Keratinocyte (primary cell): ENCODE data around the gene CALML5. TPM values are rescaled to one million over a fixed set of nuclear protein-coding genes. Genes with fewer than 3 reads are reported as not detected.

Experiments used
- DNase-seq: peaks from one replicate; pipeline ENCODE4 v3.0.0-alpha.2; 2011; ENCODE audit warnings: low read depth, missing footprints, low spot score
- FAIRE-seq: peaks from 2 replicates; lab custom pipeline; 2011; peaks lifted over from hg19 to GRCh38; lab: Jason Lieb, UNC
- H2AFZ ChIP-seq: 2 replicates; pipeline ENCODE4 v1.6.0; 2012; ENCODE audit warnings: low read length, control low read depth, inconsistent platforms; ENCODE audit not compliant: control insufficient read depth
- H3K27ac ChIP-seq: 2 replicates; pipeline ENCODE4 v1.5.1; 2011; ENCODE audit warnings: low read length; ENCODE audit not compliant: control insufficient read depth, insufficient read depth
- H3K27me3 ChIP-seq: 3 replicates; pipeline ENCODE4 v1.6.0; 2011; ENCODE audit warnings: low read length; ENCODE audit not compliant: control insufficient read depth, insufficient read depth; ENCODE audit errors: extremely low read depth
- H3K36me3 ChIP-seq, 2 experiments: 2 replicates in 1 of 2; 3 replicates in 1 of 2; pipeline ENCODE4 v1.5.1; 2011; ENCODE audit warnings: low read length in 2 of 2, mild to moderate bottlenecking in 1 of 2; ENCODE audit not compliant: control insufficient read depth in 2 of 2, insufficient read depth in 2 of 2; ENCODE audit errors: extremely low read depth in 1 of 2
- H3K4me1 ChIP-seq: 3 replicates; pipeline ENCODE4 v1.5.1; 2011; ENCODE audit warnings: low read length; ENCODE audit not compliant: control insufficient read depth, insufficient read depth; ENCODE audit errors: extremely low read depth
- H3K4me2 ChIP-seq: 3 replicates; pipeline ENCODE4 v1.6.0; 2011; ENCODE audit warnings: low read depth, low read length; ENCODE audit not compliant: control insufficient read depth, insufficient read depth; ENCODE audit errors: extremely low read depth
- H3K4me3 ChIP-seq, 3 experiments: fragments of 200-600 bp in 1 of 3; sonication (generic) in 1 of 3; 2 replicates in 2 of 3; 3 replicates in 1 of 3; pipeline ENCODE4 v1.5.1; 2011 to 2016; ENCODE audit warnings: low read length in 3 of 3, mild to moderate bottlenecking in 3 of 3, control low read depth in 2 of 3, inconsistent platforms in 1 of 3, low read depth in 1 of 3, mixed read lengths in 1 of 3, mixed run types in 1 of 3, moderate library complexity in 1 of 3; ENCODE audit not compliant: control insufficient read depth in 2 of 3, insufficient read depth in 2 of 3; ENCODE audit errors: extremely low read depth in 1 of 3
- H3K79me2 ChIP-seq: 2 replicates; pipeline ENCODE4 v1.6.0; 2012; ENCODE audit warnings: low read length; ENCODE audit not compliant: control insufficient read depth, insufficient read depth
- H3K9ac ChIP-seq: 3 replicates; pipeline ENCODE4 v1.6.0; 2011; ENCODE audit warnings: low read length; ENCODE audit not compliant: control insufficient read depth, insufficient read depth; ENCODE audit errors: extremely low read depth
- H3K9me1 ChIP-seq: 3 replicates; pipeline ENCODE4 v1.6.0; 2011; ENCODE audit warnings: low read length; ENCODE audit not compliant: control insufficient read depth, insufficient read depth; ENCODE audit errors: extremely low read depth
- H3K9me3 ChIP-seq: 2 replicates; pipeline ENCODE4 v1.5.1; 2012; ENCODE audit warnings: low read depth, low read length; ENCODE audit not compliant: control insufficient read depth
- H4K20me1 ChIP-seq: 3 replicates; pipeline ENCODE4 v1.6.0; 2011; ENCODE audit warnings: low read length; ENCODE audit not compliant: control insufficient read depth, insufficient read depth; ENCODE audit errors: extremely low read depth
- EZH2 ChIP-seq: IDR thresholded peaks from one replicate; pipeline ENCODE4 v1.6.1; 2012; ENCODE audit warnings: inconsistent platforms, mild to moderate bottlenecking, low read length, moderate library complexity
- dilution Hi-C: fragments of 300-500 bp; cut with MboI; formaldehyde crosslinking; loops from one replicate; pipeline ENCODE4 v1.7.0; 2020; ENCODE audit warnings: low sequenced_read_pairs; ENCODE audit not compliant: extremely low pct_ligation_motif_present
- polyA plus RNA-seq, 5 experiments: library from polyadenylated mRNA; depleted of rRNA in 3 of 5; stranded (reverse) in 3 of 5; stranded (forward) in 1 of 5; unstranded in 1 of 5; fragments of >200 nt; gene quantifications; 1 replicate in 1 of 5; 2 replicates in 3 of 5; 3 replicates in 1 of 5; pipeline versions ENCODE4 v1.2.1 to v1.2.3, GENCODE V29; 2011 to 2012; ENCODE audit warnings: missing spikeins in 2 of 5, low read depth in 1 of 5, low replicate concordance in 1 of 5
- TF ChIP-seq, protein P1 (sequence below), 3 experiments: IDR thresholded peaks in 1 of 3; conservative IDR thresholded peaks in 1 of 3; optimal IDR thresholded peaks in 1 of 3; 2 replicates in 2 of 3; 3 replicates in 1 of 3; pipeline versions ENCODE3 to v1.5.1; 2011; ENCODE audit warnings: low read length in 3 of 3, mild to moderate bottlenecking in 3 of 3, moderate library complexity in 2 of 3, control low read depth in 1 of 3, inconsistent platforms in 1 of 3; ENCODE audit not compliant: insufficient read depth in 2 of 3; ENCODE audit errors: extremely low read depth in 1 of 3

The CALML5 gene
- polyA plus RNA-seq, 1 donor (not counting 4 experiments of a cell fraction or from before 2014, with no cell fraction given) = 5.7 TPM

DNA sequence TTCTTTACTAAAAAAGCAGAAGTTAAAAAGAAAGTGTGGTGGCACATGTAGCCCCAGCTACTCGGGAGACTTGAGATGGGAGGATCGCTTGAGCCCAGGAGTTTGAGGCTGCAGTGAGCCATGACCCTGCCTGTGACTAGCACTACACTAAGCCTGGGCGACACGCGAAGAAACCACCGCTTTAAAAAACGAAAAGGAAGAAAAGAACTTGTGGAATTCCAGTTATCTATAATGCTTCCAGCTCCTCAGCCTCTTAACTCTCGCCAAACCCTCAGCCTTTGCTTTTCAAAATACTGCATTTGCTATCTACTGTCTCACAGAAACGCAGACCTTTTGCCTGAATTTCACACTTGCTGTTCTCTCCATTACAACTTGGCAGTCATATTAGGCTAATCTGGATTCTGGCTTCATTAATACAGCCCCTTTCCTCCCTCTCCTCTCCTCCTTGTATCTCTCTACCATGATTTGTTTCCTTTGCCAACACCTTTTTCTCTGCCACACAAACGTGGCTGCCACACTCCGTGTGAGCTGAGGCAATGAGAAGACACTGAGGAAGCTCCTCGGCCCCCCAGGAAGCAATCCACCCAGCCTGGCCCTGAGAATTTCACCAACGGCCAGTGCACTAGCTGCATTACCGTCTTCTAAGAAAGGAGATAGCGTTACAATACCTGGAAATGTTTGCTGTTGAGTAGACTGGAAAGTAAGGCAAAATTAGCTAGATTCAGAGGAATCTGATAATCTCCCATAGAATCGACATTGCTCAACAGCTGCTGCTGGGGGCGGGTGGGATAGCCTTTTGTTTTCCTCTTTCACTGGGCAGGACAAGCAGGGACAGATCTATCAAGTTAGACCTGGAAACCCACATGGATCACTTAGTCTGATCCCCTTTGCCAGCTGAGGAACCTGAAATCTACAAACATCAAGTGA lies 37.2 kb downstream of the CALML5 start:
- Histone ChIP-seq H3K27me3 (no peaks in the 10 kb centered on the region), H2AFZ (no peak overlapping the region), H3K9me1 (no peaks in the 10 kb centered on the region), H3K9me3 (no peaks in the 10 kb centered on the region), H3K4me1 (peaks cover 20% of the 10 kb centered on the region), H3K36me3 (peaks cover 5 to 11% of the 10 kb centered on the region in 2 experiments), H3K4me3 (no peak overlapping the region), H3K27ac (no peak overlapping the region), H3K4me2 (no peak overlapping the region), H3K79me2 (no peaks in the 10 kb centered on the region), H3K9ac (no peak overlapping the region), H4K20me1 (no peaks in the 10 kb centered on the region)
- dilution Hi-C loops = no loop called here
- no peak for TF ChIP-seq EZH2
- TF ChIP-seq, protein P1, sequence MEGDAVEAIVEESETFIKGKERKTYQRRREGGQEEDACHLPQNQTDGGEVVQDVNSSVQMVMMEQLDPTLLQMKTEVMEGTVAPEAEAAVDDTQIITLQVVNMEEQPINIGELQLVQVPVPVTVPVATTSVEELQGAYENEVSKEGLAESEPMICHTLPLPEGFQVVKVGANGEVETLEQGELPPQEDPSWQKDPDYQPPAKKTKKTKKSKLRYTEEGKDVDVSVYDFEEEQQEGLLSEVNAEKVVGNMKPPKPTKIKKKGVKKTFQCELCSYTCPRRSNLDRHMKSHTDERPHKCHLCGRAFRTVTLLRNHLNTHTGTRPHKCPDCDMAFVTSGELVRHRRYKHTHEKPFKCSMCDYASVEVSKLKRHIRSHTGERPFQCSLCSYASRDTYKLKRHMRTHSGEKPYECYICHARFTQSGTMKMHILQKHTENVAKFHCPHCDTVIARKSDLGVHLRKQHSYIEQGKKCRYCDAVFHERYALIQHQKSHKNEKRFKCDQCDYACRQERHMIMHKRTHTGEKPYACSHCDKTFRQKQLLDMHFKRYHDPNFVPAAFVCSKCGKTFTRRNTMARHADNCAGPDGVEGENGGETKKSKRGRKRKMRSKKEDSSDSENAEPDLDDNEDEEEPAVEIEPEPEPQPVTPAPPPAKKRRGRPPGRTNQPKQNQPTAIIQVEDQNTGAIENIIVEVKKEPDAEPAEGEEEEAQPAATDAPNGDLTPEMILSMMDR (optimal IDR thresholded peaks at IDR 0.05 in 1 of 3, IDR thresholded peaks at IDR 0.05 in 1 of 3, conservative IDR thresholded peaks at IDR 0.05 in 1 of 3; ENCODE audit: extremely low read depth in 1 of 3, insufficient read depth in 2 of 3, low read length in 3 of 3) = no peak
- DNase-seq (no peak), FAIRE-seq (no peak)

DNA sequence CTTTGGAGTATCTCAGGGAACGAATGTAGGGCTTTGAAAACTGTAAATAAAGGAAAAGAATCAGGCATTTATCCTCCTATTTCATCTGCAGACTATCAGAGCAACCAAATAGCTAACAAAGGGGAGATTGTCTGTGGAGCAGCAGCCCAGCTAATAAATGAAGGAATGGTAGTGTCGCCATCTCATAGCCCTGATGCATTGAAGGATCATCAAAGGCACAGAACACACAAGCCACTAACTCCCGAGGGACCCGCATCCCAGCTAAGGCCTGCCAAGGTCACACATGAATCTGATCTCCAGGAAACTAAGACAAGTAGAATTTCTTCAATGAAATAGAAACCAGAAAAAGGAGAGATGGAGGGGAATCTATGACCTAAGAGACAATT lies 38.2 kb downstream of the CALML5 start:
- peaks cover 5% of the 10 kb centered on the region for H3K79me2 ChIP-seq
- no peak overlapping the region for H3K4me3 ChIP-seq
- TF ChIP-seq EZH2 = no peak
- TF ChIP-seq, protein P1 (optimal IDR thresholded peaks at IDR 0.05 in 1 of 3, IDR thresholded peaks at IDR 0.05 in 1 of 3, conservative IDR thresholded peaks at IDR 0.05 in 1 of 3; ENCODE audit: extremely low read depth in 1 of 3, insufficient read depth in 2 of 3, low read length in 3 of 3) = no peak
- H3K4me1 ChIP-seq = peaks cover 10% of the 10 kb centered on the region
- peaks cover 10 to 19% of the 10 kb centered on the region in 2 experiments for H3K36me3 ChIP-seq
- H4K20me1 ChIP-seq = no peaks in the 10 kb centered on the region
- no peak overlapping the region for H3K27ac ChIP-seq
- H3K9ac ChIP-seq = no peak overlapping the region
- H3K9me1 ChIP-seq = no peaks in the 10 kb centered on the region
- no peaks in the 10 kb centered on the region for H3K27me3 ChIP-seq
- no peak for FAIRE-seq
- no peak for DNase-seq
- dilution Hi-C loops = no loop called here
- H3K4me2 ChIP-seq = no peak overlapping the region
- H2AFZ ChIP-seq = no peak overlapping the region
- H3K9me3 ChIP-seq = no peaks in the 10 kb centered on the region
